ENCODE measurements around the gene SLC27A2.
"Not testable (repeated sequence)": the region's sequence is repeated elsewhere in the genome, so short reads cannot be mapped to it uniquely, and the experiment has no call there.

The SLC27A2 gene

GRCh38 chr15:50181969-50182218 is at the start of gene SLC27A2:
Gene SLC27A2 (plus strand): TSS chr15:50182196. CDS start chr15:50182428, 232 bp downstream.
- DNase-seq = no peak

DNA sequence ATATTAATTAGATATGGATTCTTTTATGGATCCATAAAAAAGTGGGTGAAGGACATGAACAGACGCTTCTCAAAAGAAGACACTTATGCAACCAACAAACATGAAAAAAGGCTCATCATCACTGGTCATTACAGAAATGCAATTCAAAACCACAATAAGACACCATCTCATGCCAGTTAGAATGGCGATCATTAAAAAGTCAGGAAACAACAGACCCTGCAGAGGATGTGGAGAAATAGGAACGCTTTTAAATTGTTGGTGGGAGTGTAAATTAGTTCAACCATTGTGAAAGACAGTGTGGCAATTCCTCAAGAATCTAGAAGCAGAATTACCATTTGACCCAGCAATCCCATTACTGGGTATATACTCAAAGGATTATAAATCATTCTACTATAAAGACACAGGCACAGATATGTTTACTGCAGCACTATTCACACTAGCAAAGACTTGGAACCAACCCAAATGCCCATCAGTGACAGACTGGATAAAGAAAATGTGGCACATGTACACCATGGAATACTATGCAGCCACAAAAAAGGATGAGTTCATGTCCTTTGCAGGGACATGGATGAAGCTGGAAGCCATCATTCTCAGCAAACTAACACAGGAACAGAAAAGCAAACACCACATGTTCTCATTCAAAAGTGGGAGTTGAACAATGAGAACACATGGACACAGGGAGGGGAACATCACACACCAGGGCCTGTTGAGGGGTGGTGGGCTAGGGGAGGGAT is 49.6 kb upstream of the SLC27A2 start:
- DNase-seq = not testable (repeated sequence)

- no peak for DNase-seq
Observed at GRCh38 chr15:50134524-50135024, 47.4 kb upstream of the SLC27A2 start.

DNA sequence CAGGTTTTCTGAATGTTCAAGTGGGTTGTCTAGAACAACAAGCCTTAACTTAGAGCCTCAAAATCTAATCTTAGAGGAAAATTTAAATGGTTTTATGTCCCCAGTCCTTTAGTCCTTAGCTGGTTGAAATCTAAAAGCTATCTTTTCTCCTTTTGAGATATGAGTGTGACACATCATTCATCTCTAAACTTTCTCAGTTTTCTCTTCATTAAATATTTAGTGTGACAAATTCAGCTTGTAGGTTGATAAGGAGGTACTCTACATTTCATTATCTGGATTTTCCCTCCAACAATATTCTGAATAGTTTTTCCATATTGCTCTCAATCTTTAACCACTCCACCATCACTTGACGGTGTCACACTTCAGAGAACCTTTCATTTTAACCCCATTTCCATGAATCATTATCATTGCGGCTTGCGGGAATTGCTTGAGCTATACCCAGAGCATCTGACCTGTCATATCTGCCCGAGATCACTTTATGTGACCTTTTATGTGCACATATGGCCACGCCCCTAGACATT is 46.9 kb upstream of the SLC27A2 start:
- DNase-seq = no peak

DNA sequence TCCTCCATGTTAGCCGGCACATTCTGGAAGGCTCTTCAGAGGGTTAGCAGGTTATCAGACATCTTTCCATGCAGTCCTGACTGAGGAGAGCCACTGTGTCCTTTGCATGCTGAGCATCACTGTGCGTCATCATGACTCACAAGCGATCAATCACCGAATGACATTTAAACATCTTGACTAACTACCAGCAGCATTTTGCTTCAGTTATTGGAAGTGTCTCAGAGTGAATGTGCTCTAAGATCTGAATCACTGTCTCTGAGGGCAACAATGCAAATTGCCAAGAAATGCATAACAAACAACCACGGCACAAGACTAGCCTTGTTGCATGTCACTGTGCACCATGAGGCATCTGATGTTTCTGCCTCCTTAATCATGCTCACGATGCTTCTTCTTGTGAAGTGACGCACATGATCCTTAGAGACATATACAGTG is 44.6 kb upstream of the SLC27A2 start:
- no peak for DNase-seq

- no peak for DNase-seq
Observed at GRCh38 chr15:50137893-50138292, 44.1 kb upstream of the SLC27A2 start.

GRCh38 chr15:50138391-50138790 is 43.6 kb upstream of the SLC27A2 start:
- no peak for DNase-seq

DNA sequence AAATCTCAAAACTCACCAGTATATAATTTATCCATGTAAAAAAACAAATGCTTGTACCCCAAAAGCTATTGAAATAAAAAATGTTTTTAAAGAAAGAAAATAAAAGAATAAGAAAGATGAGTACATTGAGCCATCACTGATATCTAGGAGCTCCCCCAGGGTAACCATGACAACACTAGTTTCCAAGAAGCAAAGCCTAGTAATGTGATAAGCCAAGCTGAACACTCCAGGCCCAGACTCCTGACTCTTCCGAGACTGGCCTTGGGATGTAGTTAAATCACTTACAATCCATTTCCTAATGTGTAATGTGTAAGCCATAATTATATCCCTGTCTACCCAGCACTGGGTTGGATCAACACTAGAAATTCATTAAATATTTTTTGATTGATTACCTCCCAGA is 41.9 kb upstream of the SLC27A2 start:
- DNase-seq = no peak

DNA sequence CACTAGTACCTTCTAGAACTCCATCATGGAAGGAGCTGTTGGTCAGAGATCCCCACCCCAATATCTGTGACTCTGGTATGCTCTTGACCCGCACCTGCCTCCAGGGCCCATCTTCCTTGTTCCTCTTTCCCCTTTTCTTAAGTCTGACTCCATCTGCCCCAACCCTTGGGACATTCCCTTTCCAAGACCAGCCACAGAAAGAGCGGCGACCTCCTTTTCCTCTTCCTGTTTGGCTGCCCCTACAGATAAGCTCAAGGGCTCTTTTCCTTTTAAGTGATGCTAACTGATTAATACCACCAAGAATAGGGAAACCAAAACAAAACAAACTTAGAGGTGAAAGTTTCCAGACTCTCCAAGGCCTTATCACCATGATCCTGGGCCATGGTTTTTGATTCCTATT is 41.0 kb upstream of the SLC27A2 start:
- DNase-seq = no peak

- no peak for DNase-seq
Observed at GRCh38 chr15:50141856-50142255, 40.1 kb upstream of the SLC27A2 start.

DNA sequence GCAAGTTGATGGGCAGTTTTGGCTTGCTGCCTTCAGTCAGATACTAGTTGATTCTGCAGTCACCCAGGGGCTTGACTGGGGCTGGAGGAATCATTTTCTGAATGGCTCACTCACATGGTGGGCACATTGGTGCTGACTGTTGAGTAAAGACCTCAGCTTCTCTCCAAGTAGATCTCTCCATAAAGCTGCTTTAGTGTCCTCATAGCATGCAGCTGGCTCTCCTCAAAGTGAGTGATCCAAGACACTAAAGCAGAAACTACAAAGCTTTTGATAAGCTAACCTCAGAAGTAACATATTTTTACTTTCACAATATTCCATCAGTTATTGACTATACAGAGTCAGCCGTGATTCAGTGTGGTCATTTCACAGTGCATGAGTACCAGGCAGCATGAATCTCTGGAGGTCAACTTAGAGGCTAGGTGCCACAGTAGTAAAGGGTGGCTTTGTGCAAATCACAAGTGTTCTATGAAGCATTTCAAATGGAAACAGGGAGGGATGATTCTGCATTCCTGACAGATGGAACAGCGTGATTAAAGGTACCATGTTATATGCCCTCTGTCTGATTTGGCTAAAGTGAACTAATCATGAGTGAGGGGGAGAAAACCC is 38.6 kb upstream of the SLC27A2 start:
- no peak for DNase-seq

DNA sequence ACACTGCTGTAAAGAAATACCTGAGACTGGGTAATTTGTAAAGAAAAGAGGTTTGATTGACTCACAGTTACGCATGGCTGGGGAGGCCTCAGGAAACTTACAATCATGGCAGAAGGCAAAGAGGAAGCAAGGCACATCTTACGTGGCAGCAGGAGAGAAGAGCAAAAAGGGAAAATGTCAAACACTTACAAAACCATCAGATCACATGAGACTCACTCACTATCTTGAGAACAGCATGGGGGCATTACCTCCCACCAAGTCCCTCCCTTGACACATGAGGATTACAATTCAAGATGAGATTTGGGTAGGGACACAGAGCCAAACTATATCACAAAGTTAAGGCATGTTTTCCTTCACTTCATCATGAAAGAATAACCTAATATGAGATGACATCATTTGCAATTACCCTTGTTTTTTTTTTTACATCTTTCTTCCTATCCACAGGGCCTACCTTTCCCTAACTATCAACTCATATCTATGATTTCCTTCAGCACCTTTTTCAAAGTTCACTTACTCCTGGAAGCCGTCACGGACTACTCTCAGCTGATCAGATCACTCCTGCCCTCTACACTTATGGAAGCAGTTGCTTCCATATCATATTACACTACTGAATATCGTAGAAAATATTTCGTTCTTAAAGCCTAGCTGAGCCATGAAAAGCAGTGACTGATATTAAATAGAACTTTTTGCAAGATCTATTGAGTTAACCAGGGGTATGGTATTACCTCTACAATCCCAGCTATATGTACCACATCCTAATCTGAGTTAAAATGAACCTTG is 37.5 kb upstream of the SLC27A2 start:
- no peak for DNase-seq

GRCh38 chr15:50145451-50145872 is 36.5 kb upstream of the SLC27A2 start:
- DNase-seq = no peak

GRCh38 chr15:50146632-50147031 is 35.4 kb upstream of the SLC27A2 start:
- no peak for DNase-seq

GRCh38 chr15:50148362-50148963 is 33.5 kb upstream of the SLC27A2 start:
- DNase-seq = no peak

GRCh38 chr15:50149090-50149489 is 32.9 kb upstream of the SLC27A2 start:
- DNase-seq = no peak

- no peak for DNase-seq
Observed at GRCh38 chr15:50150349-50150748, 31.6 kb upstream of the SLC27A2 start.

- no peak for DNase-seq
Observed at GRCh38 chr15:50150851-50151250, 31.1 kb upstream of the SLC27A2 start.

DNA sequence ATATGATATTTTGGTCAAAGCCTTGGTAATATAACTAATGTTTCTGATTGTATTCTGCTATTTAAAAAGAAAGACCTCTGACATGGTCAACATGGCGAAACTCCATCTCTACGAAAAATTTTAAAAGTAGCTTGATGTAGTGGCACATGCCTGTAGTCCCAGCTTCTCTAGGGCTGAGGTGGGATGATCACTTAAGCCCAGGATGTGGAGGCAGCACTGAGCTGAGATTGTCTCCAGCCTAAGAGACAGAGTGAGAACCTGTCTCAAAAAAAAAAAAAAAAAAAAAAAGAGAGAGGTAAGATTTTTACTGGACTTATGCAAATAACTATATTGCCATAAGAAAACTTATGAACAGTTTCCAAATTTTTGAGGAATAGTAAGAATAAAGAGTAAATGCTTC is 30.5 kb upstream of the SLC27A2 start:
- DNase-seq = no peak

- DNase-seq = not testable (repeated sequence)
Observed at GRCh38 chr15:50158236-50158635, 23.8 kb upstream of the SLC27A2 start.

DNA sequence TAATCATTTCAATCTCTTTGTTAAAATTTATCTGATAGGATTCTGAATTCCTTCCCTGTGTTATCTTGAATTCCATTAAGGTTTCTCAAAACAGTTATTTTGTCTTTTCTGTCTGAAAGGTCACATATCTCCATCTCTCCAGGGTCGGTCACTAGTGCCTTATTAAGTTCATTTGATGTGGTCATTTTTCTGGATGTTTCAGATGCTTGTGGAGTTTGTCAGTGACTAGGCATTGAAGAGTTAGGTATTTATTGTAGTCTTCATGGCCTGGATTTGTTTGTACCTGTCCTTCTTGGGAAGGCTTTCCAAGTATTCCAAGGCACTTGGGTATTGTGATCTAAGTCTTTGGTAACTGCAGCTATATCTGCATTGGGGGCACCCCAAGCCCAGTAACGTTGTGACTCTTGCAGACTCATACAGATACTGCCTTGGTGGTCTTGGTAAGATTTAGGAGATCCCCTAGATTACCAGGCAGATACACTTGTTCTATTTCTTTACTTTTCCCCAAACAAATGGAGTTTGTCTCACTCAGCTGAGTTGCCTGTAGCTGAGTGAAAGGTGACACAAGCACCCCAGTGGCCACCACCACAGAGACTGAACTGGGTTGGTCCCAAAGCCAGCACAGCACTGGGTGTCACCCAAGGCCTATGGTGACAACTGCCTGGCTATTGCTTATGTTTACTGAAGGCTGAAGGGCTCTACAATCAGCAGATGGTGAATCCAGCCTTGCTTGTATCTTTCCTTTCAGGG is 18.9 kb upstream of the SLC27A2 start:
- DNase-seq = no peak

GRCh38 chr15:50163719-50164410 is 18.1 kb upstream of the SLC27A2 start:
- DNase-seq = no peak
